HUES64 (cell line): Measurements from ENCODE around the gene BCAM.

Experiments used
- H3K27ac ChIP-seq: 2 replicates; pipeline ENCODE4 v1.7.0; 2013; ENCODE audit warnings: low read depth, low read length, inconsistent platforms
- H3K27me3 ChIP-seq: 2 replicates; pipeline ENCODE4 v1.6.1; 2013; ENCODE audit warnings: mild to moderate bottlenecking, low read length; ENCODE audit not compliant: insufficient read depth
- H3K36me3 ChIP-seq: 2 replicates; pipeline ENCODE4 v1.6.1; 2013; ENCODE audit warnings: mild to moderate bottlenecking, low read length; ENCODE audit not compliant: insufficient read depth
- H3K4me1 ChIP-seq: 2 replicates; pipeline ENCODE4 v1.6.1; 2013; ENCODE audit warnings: mild to moderate bottlenecking, low read length, moderate library complexity; ENCODE audit not compliant: insufficient read depth
- H3K4me3 ChIP-seq: 2 replicates; pipeline ENCODE4 v1.5.1; 2013; ENCODE audit warnings: mild to moderate bottlenecking, low read length, moderate library complexity
- H3K9ac ChIP-seq: 2 replicates; pipeline ENCODE4 v1.6.1; 2013; ENCODE audit warnings: mild to moderate bottlenecking, low read depth, low read length
- H3K9me3 ChIP-seq: 2 replicates; pipeline ENCODE4 v1.6.1; 2013; ENCODE audit warnings: low read depth, low read length; ENCODE audit not compliant: insufficient read depth
- WGBS: fragments of 150-250, 120-280 bp; methylation state at CpG from one replicate; pipeline ENCODE4 v1.1.7; 2013; ENCODE audit warnings: missing lambda C conversion rate; 5-methylcytosine and 5-hydroxymethylcytosine counted together

The BCAM gene

GRCh38 chr19:44794610-44795009 lies 14.3 kb upstream of the BCAM start:
- Histone ChIP-seq H3K9me3 (no peaks in the 10 kb centered on the region), H3K27me3 (no peaks in the 10 kb centered on the region), H3K4me1 (no peaks in the 10 kb centered on the region), H3K4me3 (no peak overlapping the region), H3K27ac (no peak overlapping the region), H3K36me3 (peaks cover 38% of the 10 kb centered on the region), H3K9ac (no peak overlapping the region)
- 94% methylated on average over 4 of the region's 4 CpGs for WGBS

- Histone ChIP-seq H3K36me3 (peaks cover 33% of the 10 kb centered on the region; the same call in 1 of the 2 replicates), H3K4me1 (no peaks in the 10 kb centered on the region), H3K27me3 (no peaks in the 10 kb centered on the region), H3K4me3 (no peak overlapping the region), H3K9me3 (no peaks in the 10 kb centered on the region), H3K9ac (no peak overlapping the region), H3K27ac (no peak overlapping the region)
- WGBS: 92% methylated on average over 13 of the region's 13 CpGs
These were observed 13.4 kb upstream of the BCAM start for GRCh38 chr19:44795398-44795987.

GRCh38 chr19:44796701-44797115 lies 12.2 kb upstream of the BCAM start:
- Histone ChIP-seq H3K27ac (peak overlapping the region; percentile 73), H3K27me3 (no peaks in the 10 kb centered on the region), H3K36me3 (peaks cover 30% of the 10 kb centered on the region; the same call in 1 of the 2 replicates), H3K9ac (no peak overlapping the region), H3K4me1 (no peaks in the 10 kb centered on the region), H3K4me3 (no peak overlapping the region), H3K9me3 (no peaks in the 10 kb centered on the region)
- WGBS: 32% methylated on average over 12 of the region's 12 CpGs

- Histone ChIP-seq H3K36me3 (peaks cover 16% of the 10 kb centered on the region; the same call in 1 of the 2 replicates), H3K27ac (peak overlapping the region; percentile 69; the same call in 1 of the 2 replicates), H3K4me1 (no peaks in the 10 kb centered on the region), H3K27me3 (peaks cover 22% of the 10 kb centered on the region), H3K9me3 (no peaks in the 10 kb centered on the region), H3K4me3 (no peak overlapping the region), H3K9ac (no peak overlapping the region)
- WGBS: 78% methylated on average over 10 of the region's 10 CpGs
These were observed 9.1 kb upstream of the BCAM start for GRCh38 chr19:44799627-44800346.

- no peak overlapping the region for H3K4me3 ChIP-seq
- H3K27me3 ChIP-seq: peaks cover 28% of the 10 kb centered on the region
- no peaks in the 10 kb centered on the region for H3K4me1 ChIP-seq
- no peak overlapping the region for H3K9ac ChIP-seq
- WGBS: 6% methylated on average over 3 of the region's 3 CpGs
- H3K36me3 ChIP-seq: peaks cover 10% of the 10 kb centered on the region; the same call in 1 of the 2 replicates
- H3K27ac ChIP-seq: peak overlapping the region; percentile 69; the same call in 1 of the 2 replicates
- no peaks in the 10 kb centered on the region for H3K9me3 ChIP-seq
These were observed 8.4 kb upstream of the BCAM start for GRCh38 chr19:44800461-44800860.

- no peaks in the 10 kb centered on the region for H3K9me3 ChIP-seq
- no peaks in the 10 kb centered on the region for H3K36me3 ChIP-seq
- H3K4me1 ChIP-seq: peaks cover 5% of the 10 kb centered on the region
- H3K27me3 ChIP-seq: peaks cover 29% of the 10 kb centered on the region
- no peak overlapping the region for H3K27ac ChIP-seq
- H3K9ac ChIP-seq: no peak overlapping the region
- no peak overlapping the region for H3K4me3 ChIP-seq
- 95% methylated on average over 13 of the region's 13 CpGs for WGBS
These were observed 5.2 kb upstream of the BCAM start for GRCh38 chr19:44803442-44804428.

GRCh38 chr19:44806291-44806690 lies 2.6 kb upstream of the BCAM start:
- H3K27ac ChIP-seq: no peak overlapping the region
- peaks cover 2% of the 10 kb centered on the region; the same call in 1 of the 2 replicates for H3K36me3 ChIP-seq
- peaks cover 33% of the 10 kb centered on the region for H3K27me3 ChIP-seq
- no peak overlapping the region for H3K9ac ChIP-seq
- peaks cover 18% of the 10 kb centered on the region for H3K4me1 ChIP-seq
- H3K9me3 ChIP-seq: no peaks in the 10 kb centered on the region
- no peak overlapping the region for H3K4me3 ChIP-seq
- WGBS: 62% methylated on average over 7 of the region's 7 CpGs

- WGBS: 82% methylated on average over 5 of the region's 5 CpGs
- H3K4me1 ChIP-seq: peaks cover 18% of the 10 kb centered on the region
- H3K9me3 ChIP-seq: no peaks in the 10 kb centered on the region
- peaks cover 31% of the 10 kb centered on the region for H3K27me3 ChIP-seq
- H3K4me3 ChIP-seq: no peak overlapping the region
- peaks cover 3% of the 10 kb centered on the region; the same call in 1 of the 2 replicates for H3K36me3 ChIP-seq
- H3K9ac ChIP-seq: no peak overlapping the region
- no peak overlapping the region; the same call in 1 of the 2 replicates for H3K27ac ChIP-seq
These were observed 1.7 kb upstream of the BCAM start for GRCh38 chr19:44807162-44807561.

- Histone ChIP-seq H3K9ac (peak overlapping the region; percentile 78; the same call in 1 of the 2 replicates), H3K9me3 (no peaks in the 10 kb centered on the region), H3K4me3 (peak overlapping the region; percentile 84), H3K27me3 (peaks cover 24% of the 10 kb centered on the region), H3K27ac (peak overlapping the region; percentile 80), H3K4me1 (peaks cover 18% of the 10 kb centered on the region), H3K36me3 (peaks cover 3% of the 10 kb centered on the region; the same call in 1 of the 2 replicates)
- WGBS: 35% methylated on average over 11 of the region's 14 CpGs
These were observed 1.0 kb upstream of the BCAM start for GRCh38 chr19:44807652-44808462.

- H3K4me1 ChIP-seq: peaks cover 18% of the 10 kb centered on the region
- H3K27ac ChIP-seq: no peak overlapping the region
- H3K4me3 ChIP-seq: peak overlapping the region; percentile 84
- peak overlapping the region; percentile 83 for H3K9ac ChIP-seq
- no peaks in the 10 kb centered on the region for H3K9me3 ChIP-seq
- H3K36me3 ChIP-seq: peaks cover 15% of the 10 kb centered on the region
- peaks cover 12% of the 10 kb centered on the region for H3K27me3 ChIP-seq
- WGBS: 50% methylated on average over 6 of the region's 7 CpGs
These were observed 802 bp downstream of the BCAM start for GRCh38 chr19:44809577-44810233.
